ENCODE results near the gene ARHGAP15. TPM values are rescaled to one million over a fixed set of nuclear protein-coding genes. Genes with fewer than 3 reads are reported as not detected.

The ARHGAP15 gene
- total and polyA plus RNA-seq, 8 donors: 0.69 to 5.2 (median 1.5) TPM

DNA sequence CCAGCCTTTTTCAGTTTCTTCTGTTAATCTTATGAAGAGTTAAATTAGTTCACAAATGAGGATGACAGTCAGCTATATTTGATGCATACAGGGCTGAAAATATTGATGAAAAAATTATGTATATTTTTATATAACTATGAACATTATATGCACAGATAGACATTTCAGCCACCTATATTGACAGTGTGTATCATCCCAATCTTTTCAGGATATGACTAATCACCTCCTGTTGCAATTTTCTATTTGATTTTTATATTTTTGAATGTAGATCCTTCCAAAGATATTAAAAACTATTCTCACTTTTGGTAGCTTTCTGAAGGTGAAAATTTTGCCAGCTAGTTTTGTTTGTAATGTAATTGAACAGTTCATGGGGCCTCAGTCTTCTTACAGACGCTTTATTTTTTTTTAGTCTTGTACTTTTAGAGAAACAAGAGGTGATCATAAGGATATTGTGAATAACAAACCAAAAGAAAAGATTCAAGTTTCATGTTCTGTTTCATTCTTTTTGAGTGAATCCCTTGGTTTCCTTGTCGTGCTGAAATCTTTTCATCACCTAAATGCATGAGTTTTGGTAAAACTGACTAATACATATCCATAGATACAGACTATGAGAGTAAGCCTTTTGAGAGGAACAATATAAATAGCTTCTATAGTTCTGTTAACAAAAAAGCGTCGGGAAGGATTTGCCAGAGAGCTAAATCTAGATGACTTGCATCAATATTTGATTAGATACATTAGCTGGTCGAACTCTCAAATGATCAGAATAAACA is 123.1 kb downstream of the ARHGAP15 start:
- no peak for ATAC-seq
- Histone ChIP-seq H3K36me3 (no peaks in the 10 kb centered on the region), H3K9me3 (no peaks in the 10 kb centered on the region), H3K27ac (no peak overlapping the region), H3K4me1 (no peaks in the 10 kb centered on the region), H3K4me3 (no peak overlapping the region), H3K27me3 (no peaks in the 10 kb centered on the region)
- intact Hi-C loops (cut with DNase I): no loop called here
- no peak for DNase-seq
- WGBS, 2 donors: 67 to 79% methylated on average over 5 of the region's 5 CpGs
- FAIRE-seq: no peak
- TF ChIP-seq, protein P1, sequence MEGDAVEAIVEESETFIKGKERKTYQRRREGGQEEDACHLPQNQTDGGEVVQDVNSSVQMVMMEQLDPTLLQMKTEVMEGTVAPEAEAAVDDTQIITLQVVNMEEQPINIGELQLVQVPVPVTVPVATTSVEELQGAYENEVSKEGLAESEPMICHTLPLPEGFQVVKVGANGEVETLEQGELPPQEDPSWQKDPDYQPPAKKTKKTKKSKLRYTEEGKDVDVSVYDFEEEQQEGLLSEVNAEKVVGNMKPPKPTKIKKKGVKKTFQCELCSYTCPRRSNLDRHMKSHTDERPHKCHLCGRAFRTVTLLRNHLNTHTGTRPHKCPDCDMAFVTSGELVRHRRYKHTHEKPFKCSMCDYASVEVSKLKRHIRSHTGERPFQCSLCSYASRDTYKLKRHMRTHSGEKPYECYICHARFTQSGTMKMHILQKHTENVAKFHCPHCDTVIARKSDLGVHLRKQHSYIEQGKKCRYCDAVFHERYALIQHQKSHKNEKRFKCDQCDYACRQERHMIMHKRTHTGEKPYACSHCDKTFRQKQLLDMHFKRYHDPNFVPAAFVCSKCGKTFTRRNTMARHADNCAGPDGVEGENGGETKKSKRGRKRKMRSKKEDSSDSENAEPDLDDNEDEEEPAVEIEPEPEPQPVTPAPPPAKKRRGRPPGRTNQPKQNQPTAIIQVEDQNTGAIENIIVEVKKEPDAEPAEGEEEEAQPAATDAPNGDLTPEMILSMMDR (IDR thresholded peaks at IDR 0.05): no peak

DNA sequence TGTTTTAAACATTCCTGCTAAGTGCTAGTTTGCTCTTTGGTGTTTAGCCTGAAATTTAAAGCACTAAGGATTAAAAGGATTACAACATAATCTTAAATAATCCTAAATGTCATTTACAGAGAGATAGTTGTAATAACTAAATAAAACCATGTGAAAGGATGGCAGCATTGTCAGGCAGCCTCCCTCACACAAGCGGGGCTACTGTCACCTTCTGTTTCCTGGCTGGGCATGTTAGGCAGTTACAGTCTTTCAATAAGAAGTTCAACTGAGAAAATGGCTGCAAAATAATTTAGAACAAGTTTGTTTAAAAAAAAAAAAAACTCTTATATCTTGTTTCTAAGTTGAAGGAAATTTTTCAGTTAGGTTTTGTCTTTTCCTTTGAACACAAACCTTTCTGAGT is 124.9 kb downstream of the ARHGAP15 start:
- WGBS, 2 donors: 80 to 97% methylated on average over 1 of the region's 1 CpG
- ATAC-seq: no peak
- Histone ChIP-seq H3K27me3 (no peaks in the 10 kb centered on the region), H3K4me3 (no peak overlapping the region), H3K4me1 (no peaks in the 10 kb centered on the region), H3K36me3 (no peaks in the 10 kb centered on the region), H3K27ac (no peak overlapping the region), H3K9me3 (no peaks in the 10 kb centered on the region)
- intact Hi-C loops (cut with DNase I): no loop called here
- TF ChIP-seq, protein P1 (IDR thresholded peaks at IDR 0.05): no peak
- no peak for FAIRE-seq
- DNase-seq: no peak

DNA sequence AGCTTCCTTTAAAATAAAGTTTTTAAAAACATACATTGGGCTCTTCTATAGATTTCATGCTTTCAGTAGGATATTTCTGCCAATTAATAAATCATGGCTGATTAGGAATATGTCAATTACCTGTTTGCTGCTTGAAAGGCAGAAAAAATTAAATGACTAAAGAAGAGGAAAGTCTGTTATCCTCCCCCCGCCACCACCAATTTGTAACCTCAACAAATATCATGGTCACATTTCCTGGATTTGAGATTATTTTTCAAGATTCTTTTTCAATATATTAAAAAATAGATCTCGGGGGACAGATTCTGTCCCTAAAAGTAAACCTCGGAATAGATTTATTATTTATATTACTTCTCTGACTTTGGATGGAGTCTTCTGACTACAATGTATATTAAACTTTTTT is 125.9 kb downstream of the ARHGAP15 start:
- no peak for FAIRE-seq
- DNase-seq: no peak
- WGBS, 2 donors: 67 to 80% methylated on average over 3 of the region's 3 CpGs

DNA sequence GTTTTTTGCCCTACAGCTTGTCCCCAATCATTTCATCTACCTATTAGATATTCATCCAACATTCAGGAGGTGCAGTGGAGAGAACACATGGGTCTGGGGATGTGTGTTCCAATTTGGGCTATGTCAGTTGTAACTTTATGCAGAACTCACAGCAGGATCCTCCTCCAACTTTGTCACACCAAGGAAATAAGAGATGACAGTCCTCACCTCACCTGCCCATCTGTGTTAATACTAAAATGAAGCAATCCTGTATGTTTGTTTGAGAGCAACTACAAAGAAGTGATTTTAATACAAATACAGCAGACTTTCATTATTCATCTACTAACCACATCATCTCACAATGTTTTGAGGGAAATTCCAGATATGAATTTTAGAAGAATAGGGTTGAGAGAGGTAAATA is 126.7 kb downstream of the ARHGAP15 start:
- ATAC-seq (no peak), DNase-seq (no peak), FAIRE-seq (no peak)
- Histone ChIP-seq H3K36me3 (no peaks in the 10 kb centered on the region), H3K4me1 (no peaks in the 10 kb centered on the region), H3K4me3 (no peak overlapping the region), H3K9me3 (no peaks in the 10 kb centered on the region), H3K27ac (no peak overlapping the region), H3K27me3 (no peaks in the 10 kb centered on the region)
- TF ChIP-seq, protein P1 (IDR thresholded peaks at IDR 0.05): no peak
- intact Hi-C loops (cut with DNase I): no loop called here

More for the DNA sequence above, 125.9 kb downstream of the ARHGAP15 start:
- intact Hi-C loops (cut with DNase I): no loop called here
- Histone ChIP-seq H3K4me3 (no peak overlapping the region), H3K9me3 (no peaks in the 10 kb centered on the region), H3K36me3 (no peaks in the 10 kb centered on the region), H3K27me3 (no peaks in the 10 kb centered on the region), H3K27ac (no peak overlapping the region), H3K4me1 (no peaks in the 10 kb centered on the region)
- no peak for ATAC-seq
- TF ChIP-seq, protein P1 (IDR thresholded peaks at IDR 0.05): no peak

DNA sequence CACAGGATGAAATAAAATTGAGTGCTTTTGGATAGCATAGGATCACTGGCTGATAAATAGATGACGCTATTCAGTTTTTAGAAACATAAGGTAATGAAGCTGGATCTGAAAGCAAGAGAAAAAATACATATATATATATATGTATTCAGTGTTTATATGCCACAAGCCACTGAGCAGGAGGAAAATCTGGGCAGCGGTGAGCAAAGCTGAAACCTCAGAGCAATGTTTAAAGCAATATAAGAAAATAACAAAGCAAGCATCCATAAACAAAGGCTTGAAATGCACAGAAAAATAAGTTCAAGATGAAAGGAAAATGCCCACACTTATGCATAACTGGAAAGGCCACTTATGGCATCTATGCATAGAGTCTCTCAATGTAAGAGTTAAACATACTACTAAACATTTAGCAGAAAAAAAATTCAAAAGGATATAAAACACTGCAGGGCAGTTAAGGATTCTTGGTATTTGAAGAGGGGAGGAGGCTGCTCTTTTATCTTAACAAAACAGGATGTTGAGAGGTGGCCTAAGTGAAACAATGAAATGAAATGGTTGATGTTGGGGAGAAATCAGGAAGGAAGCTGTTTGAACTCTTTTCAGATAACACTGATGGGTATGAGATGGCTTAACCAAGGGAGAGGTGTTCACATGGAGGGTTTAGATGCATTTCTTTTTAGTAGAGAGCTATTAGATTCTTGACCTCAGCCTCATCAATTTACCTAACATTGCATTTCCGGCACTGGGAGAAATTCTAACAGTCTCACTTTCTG is 129.1 kb downstream of the ARHGAP15 start:
- Histone ChIP-seq H3K36me3 (no peaks in the 10 kb centered on the region), H3K27ac (no peak overlapping the region), H3K4me3 (no peak overlapping the region), H3K4me1 (no peaks in the 10 kb centered on the region), H3K27me3 (no peaks in the 10 kb centered on the region), H3K9me3 (no peaks in the 10 kb centered on the region)
- intact Hi-C loops (cut with DNase I): no loop called here
- 40 to 69% methylated on average over 3 of the region's 3 CpGs for WGBS, 2 donors
- FAIRE-seq: no peak
- no peak for ATAC-seq
- TF ChIP-seq, protein P1 (IDR thresholded peaks at IDR 0.05): no peak
- DNase-seq: no peak
